ENCODE results near the gene SUN2.

Gene SUN2

GRCh38 chr22:38735126-38735464, 20.7 kb downstream of the SUN2 start (continued):
- TF ChIP-seq ZBTB49 (tag by site-specific recombination; IDR thresholded peaks at IDR 0.05; ENCODE audit: low read depth) (no peak), CTCF (tag by site-specific recombination; IDR thresholded peaks at IDR 0.05) (no peak)

GRCh38 chr22:38734421-38735100, 21.2 kb downstream of the SUN2 start:
- H3K36me3 ChIP-seq (ENCODE audit: control insufficient read depth in 2 of 2, insufficient read depth in 1 of 2, low read length in 2 of 2), result peaks cover 21 to 96% of the 10 kb centered on the region in 2 experiments; a peak in 2 of 3 replicates
- POLR2A ChIA-PET, result interaction anchor here (0.7 to 3.0 kb wide), 4 partner anchors 8 to 116 kb away, joined by 3 to 23 read pairs (median 4); no protein-coding TSS in a partner anchor

More at GRCh38 chr22:38734421-38735100, 21.2 kb downstream of the SUN2 start:
- TF ChIP-seq ZNF518A (tag by site-specific recombination; conservative IDR thresholded peaks at IDR 0.05; ENCODE audit: low read depth) (no peak), ZNF24 (tag by site-specific recombination; IDR thresholded peaks at IDR 0.05) (no peak), ZNF777 (tag by site-specific recombination; IDR thresholded peaks at IDR 0.05; ENCODE audit: borderline replicate concordance) (no peak), ZNF214 (tag by site-specific recombination; IDR thresholded peaks at IDR 0.05; ENCODE audit: borderline replicate concordance) (no peak), ZNF18 (tag by site-specific recombination; IDR thresholded peaks at IDR 0.05) (no peak), ZNF701 (tag by site-specific recombination; IDR thresholded peaks at IDR 0.05) (no peak), ZNF155 (tag by site-specific recombination; IDR thresholded peaks at IDR 0.05) (no peak), ZNF843 (tag by site-specific recombination; IDR thresholded peaks at IDR 0.05) (no peak), ZNF366 (tag by site-specific recombination; conservative IDR thresholded peaks at IDR 0.05) (no peak), ZNF132 (tag by site-specific recombination; IDR thresholded peaks at IDR 0.05; ENCODE audit: borderline replicate concordance) (no peak), ZNF10 (tag by site-specific recombination; IDR thresholded peaks at IDR 0.05) (no peak), ZBTB20 (tag by site-specific recombination; IDR thresholded peaks at IDR 0.05) (no peak), ZNF221 (tag by site-specific recombination; IDR thresholded peaks at IDR 0.05; ENCODE audit: borderline replicate concordance) (no peak), OVOL3 (tag by site-specific recombination; IDR thresholded peaks at IDR 0.05) (no peak)
- peak overlapping the region; percentile 53; the same call in 1 of the 2 replicates for H3K27ac ChIP-seq (ENCODE audit: extremely low read depth, low read depth, low read length)
- no peaks in the 10 kb centered on the region for H3K4me1 ChIP-seq (ENCODE audit: control insufficient read depth, insufficient read depth, low read length)
- no peak overlapping the region for H3K4me3 ChIP-seq (ENCODE audit: low read depth, low read length)
- CTCF ChIA-PET, result interaction anchor here (0.6 to 3.8 kb wide), 10 partner anchors 10 to 682 kb away, joined by 3 to 39 read pairs (median 4); no protein-coding TSS in a partner anchor
- no peaks in the 10 kb centered on the region for H3K9me3 ChIP-seq (ENCODE audit: control insufficient read depth, insufficient read depth, low read depth, low read length)

Measured in HEK293 (cell line).